MM.1S (cell line): Measurements from ENCODE around the gene PPP1R3G.

Experiments used
- EZH2 ChIP-seq: fragments of 300-600 bp; sonication (generic); optimal IDR thresholded peaks from 2 replicates; pipeline ENCODE3; 2017; ENCODE audit warnings: low read depth, mild to moderate bottlenecking, antibody characterized with exemption, low read length, mixed read lengths
- EZH2phosphoT487 ChIP-seq: fragments of 300-600 bp; sonication (generic); IDR thresholded peaks from 2 replicates; pipeline ENCODE4 v1.6.1; 2018; ENCODE audit warnings: antibody characterized with exemption, low read length
- TF ChIP-seq, protein P1 (sequence below): fragments of 300-600 bp; sonication (generic); IDR thresholded peaks from 2 replicates; pipeline ENCODE4 v1.5.1; 2016; ENCODE audit warnings: antibody characterized with exemption, low read length, mixed read lengths

- TF ChIP-seq, protein P1, sequence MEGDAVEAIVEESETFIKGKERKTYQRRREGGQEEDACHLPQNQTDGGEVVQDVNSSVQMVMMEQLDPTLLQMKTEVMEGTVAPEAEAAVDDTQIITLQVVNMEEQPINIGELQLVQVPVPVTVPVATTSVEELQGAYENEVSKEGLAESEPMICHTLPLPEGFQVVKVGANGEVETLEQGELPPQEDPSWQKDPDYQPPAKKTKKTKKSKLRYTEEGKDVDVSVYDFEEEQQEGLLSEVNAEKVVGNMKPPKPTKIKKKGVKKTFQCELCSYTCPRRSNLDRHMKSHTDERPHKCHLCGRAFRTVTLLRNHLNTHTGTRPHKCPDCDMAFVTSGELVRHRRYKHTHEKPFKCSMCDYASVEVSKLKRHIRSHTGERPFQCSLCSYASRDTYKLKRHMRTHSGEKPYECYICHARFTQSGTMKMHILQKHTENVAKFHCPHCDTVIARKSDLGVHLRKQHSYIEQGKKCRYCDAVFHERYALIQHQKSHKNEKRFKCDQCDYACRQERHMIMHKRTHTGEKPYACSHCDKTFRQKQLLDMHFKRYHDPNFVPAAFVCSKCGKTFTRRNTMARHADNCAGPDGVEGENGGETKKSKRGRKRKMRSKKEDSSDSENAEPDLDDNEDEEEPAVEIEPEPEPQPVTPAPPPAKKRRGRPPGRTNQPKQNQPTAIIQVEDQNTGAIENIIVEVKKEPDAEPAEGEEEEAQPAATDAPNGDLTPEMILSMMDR = peak; percentile 27
- TF ChIP-seq EZH2 = no peak
- no peak for TF ChIP-seq EZH2phosphoT487
Observed at GRCh38 chr6:5036269-5036668, 48.9 kb upstream of the PPP1R3G start.
